IPS-18c (cell line): ENCODE measurements around the gene XBP1.
"Not testable (repeated sequence)": the region's sequence is repeated elsewhere in the genome, so short reads cannot be mapped to it uniquely, and the experiment has no call there.

ENCODE experiments used
- H3K4me3 ChIP-seq: 2 replicates; pipeline ENCODE4 v1.7.0; 2013; ENCODE audit warnings: low read depth, mild to moderate bottlenecking, low read length, moderate library complexity; ENCODE audit not compliant: insufficient read depth
- H3K9me3 ChIP-seq: one replicate; pipeline ENCODE4 v1.6.1; 2013; ENCODE audit warnings: mild to moderate bottlenecking, low read length, moderate library complexity; ENCODE audit not compliant: control insufficient read depth, insufficient read depth

The XBP1 gene

DNA sequence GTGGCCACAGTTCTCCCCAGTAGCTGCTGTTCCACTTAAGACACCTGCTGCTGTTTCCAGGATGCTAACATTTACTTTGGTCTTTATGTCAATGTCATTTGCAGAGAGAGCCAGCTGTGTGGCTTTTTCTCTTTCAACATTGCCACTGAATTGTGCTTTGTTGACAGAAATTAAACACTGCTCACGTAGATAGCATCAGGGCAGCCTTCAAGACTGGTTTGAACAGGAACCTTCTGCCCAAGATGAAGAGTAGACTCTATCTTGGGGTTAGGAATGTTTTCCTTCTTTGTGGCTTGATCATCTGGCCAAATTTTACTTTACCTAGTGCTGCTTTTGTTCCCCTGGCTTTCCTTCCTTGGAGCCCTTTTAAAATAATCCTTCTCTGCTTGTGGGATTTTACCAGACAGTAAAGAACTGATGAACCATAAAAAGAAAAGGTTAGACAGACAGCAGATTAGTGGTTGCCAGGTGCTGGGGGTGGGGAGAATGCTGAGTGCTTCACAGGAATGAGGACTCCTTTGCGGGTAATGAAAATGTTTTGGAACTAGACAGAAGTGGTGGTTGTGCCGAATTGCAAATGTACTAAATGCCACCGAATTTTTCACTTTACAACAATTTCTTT, 22.7 kb upstream of the XBP1 start:
- no peak overlapping the region for H3K4me3 ChIP-seq

DNA sequence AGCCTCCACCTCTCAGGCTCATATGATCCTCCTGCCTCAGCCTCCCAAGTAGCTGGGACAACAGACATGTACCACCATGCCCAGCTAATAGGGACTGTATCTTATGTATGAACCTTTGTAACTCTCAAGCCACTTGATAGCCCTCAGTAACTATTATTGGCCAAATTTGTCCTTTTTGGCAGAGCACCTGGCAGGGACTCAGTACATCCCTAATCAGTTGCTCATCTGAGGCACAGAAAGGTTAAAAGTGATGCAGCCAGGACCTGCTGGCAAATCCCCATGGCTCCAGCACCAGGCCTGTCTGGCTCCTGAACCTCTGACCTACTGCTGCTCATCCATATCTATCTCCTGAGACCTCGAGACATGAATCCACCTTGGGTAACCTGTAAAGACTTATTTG, 21.1 kb upstream of the XBP1 start:
- H3K9me3 ChIP-seq, result no peaks in the 10 kb centered on the region

More for the DNA sequence above, 22.7 kb upstream of the XBP1 start:
- H3K9me3 ChIP-seq, result no peaks in the 10 kb centered on the region

GRCh38 chr22:28820885-28821284, 20.5 kb upstream of the XBP1 start:
- no peaks in the 10 kb centered on the region for H3K9me3 ChIP-seq
- no peak overlapping the region for H3K4me3 ChIP-seq

More for the DNA sequence above, 21.1 kb upstream of the XBP1 start:
- no peak overlapping the region for H3K4me3 ChIP-seq

- Histone ChIP-seq H3K9me3 (no peaks in the 10 kb centered on the region), H3K4me3 (no peak overlapping the region)
Measured at GRCh38 chr22:28819253-28820096, 19.1 kb upstream of the XBP1 start.

GRCh38 chr22:28817919-28818859, 17.8 kb upstream of the XBP1 start:
- Histone ChIP-seq H3K4me3 (no peak overlapping the region), H3K9me3 (no peaks in the 10 kb centered on the region)

DNA sequence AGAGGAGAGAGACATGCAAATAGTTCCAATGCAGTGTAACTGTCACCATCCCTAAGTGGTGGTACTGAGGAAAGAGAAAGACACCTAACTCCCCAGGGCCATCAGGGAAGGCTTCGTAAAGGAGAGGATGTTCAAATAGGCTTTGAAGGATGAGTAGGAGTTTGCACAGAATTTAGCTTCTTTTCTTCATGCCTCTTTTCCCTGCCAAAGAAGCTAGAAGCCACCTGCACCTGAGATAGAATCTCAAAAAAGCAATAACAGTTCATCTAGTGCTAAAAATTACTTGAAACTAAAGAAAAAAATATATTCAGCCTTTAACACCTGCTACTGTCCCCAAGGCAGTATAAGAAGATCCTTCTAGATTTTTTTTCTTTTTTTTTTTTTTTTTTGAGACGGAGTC, 16.7 kb upstream of the XBP1 start:
- H3K9me3 ChIP-seq, result no peaks in the 10 kb centered on the region
- no peak overlapping the region for H3K4me3 ChIP-seq

- Histone ChIP-seq H3K9me3 (no peaks in the 10 kb centered on the region), H3K4me3 (no peak overlapping the region)
Measured at GRCh38 chr22:28815729-28816128, 15.4 kb upstream of the XBP1 start.

GRCh38 chr22:28815111-28815510, 14.7 kb upstream of the XBP1 start:
- no peaks in the 10 kb centered on the region for H3K9me3 ChIP-seq
- no peak overlapping the region for H3K4me3 ChIP-seq

DNA sequence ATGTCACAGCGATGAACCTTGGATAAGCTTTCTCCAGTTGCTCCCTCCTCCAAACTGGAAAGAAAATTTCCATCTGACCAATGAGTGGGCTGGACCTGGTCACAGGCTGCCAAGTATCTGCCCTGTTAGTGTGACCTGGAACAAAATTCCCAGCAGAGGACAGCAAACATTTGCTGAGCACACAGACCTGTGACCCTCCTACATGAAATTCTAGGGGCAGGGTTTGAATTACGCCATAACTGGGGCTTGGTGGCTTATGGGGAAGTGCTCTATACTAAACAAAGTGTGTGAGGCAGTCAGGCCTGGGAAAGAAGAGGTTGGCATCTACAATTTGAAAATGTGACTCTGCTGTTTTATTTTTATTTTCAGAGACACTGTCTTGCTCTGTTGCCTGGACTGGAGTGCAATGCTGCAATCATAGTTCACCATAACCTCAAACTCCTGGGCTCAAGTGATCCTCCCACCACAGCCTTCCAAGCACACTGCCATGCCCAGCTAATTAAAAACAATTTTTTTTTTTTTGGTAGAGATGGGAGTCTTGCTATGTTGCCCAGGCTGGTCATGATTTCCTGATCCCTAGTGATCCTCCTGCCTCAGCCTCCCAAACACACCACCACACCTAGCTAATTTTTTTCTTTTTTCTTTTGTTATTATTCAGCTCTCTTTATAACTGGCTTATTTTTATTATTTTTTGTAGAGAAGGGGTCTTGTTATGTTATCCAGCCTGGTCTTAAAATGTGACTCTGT, 13.6 kb upstream of the XBP1 start:
- H3K4me3 ChIP-seq, result no peak overlapping the region
- H3K9me3 ChIP-seq, result no peaks in the 10 kb centered on the region

GRCh38 chr22:28812516-28812915, 12.1 kb upstream of the XBP1 start:
- no peaks in the 10 kb centered on the region for H3K9me3 ChIP-seq
- no peak overlapping the region for H3K4me3 ChIP-seq

DNA sequence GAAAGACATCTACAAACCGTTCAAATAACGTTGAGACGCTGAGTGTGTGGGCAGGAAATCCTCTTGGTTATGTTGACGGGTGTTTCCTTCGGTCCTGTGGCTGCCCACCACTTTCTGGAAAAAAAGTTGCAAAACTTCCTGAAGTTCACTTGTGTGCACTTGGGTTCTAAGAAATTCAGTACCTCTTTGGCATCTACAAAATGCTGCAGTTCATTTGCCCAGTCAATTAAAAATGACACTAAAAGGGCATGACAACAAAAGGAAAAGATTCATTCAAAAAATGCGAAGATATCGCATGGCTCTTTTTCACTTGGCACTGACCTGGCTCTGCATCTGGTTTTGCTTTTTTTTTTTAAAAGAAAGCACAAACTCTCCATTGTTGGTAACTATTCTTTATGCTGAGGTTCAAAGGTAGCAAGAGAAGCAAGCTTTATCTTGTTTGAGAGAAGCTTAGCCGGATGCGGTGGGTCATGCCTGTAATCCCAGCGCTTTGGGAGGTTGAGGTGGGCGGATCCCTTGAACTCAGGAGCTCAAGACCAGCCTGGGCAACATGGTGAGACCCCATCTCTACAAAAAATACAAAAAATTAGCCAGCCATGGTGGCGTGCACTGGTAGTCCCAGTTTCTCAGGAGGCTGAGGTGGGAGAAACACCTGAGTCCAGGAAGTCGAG, 10.6 kb upstream of the XBP1 start:
- no peak overlapping the region for H3K4me3 ChIP-seq

GRCh38 chr22:28808716-28809355, 8.5 kb upstream of the XBP1 start:
- no peaks in the 10 kb centered on the region for H3K9me3 ChIP-seq
- no peak overlapping the region for H3K4me3 ChIP-seq

More for the DNA sequence above, 10.6 kb upstream of the XBP1 start:
- H3K9me3 ChIP-seq, result no peaks in the 10 kb centered on the region

- not testable (repeated sequence) for H3K9me3 ChIP-seq, H3K4me3 ChIP-seq
Measured at GRCh38 chr22:28805426-28805825, 5.1 kb upstream of the XBP1 start.

DNA sequence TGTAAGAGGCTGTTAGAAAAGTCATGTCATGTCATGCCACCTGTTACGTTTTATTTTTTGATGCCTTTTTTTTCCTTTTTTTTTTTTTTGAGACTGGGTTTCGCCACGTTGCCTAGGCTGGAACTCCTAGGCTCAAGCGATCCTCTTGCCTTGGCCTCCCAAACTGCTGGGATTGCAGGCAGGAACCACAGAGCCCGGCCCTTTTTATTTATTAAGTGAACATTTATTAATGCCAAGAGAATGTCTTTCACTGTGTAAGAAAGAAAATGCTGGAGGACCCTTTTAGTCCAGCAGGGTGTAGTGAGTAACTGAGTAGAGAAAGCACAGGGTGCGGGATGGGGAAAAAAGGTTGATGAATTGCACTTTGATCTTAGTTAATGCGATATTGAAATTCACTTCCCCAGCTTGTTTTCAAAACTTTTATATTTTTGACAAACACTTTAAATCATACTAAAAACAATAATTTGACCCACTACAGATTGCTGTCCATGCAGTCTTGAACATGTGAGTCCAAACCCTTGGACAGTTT, 2.3 kb upstream of the XBP1 start:
- Histone ChIP-seq H3K9me3 (no peaks in the 10 kb centered on the region), H3K4me3 (no peak overlapping the region)

DNA sequence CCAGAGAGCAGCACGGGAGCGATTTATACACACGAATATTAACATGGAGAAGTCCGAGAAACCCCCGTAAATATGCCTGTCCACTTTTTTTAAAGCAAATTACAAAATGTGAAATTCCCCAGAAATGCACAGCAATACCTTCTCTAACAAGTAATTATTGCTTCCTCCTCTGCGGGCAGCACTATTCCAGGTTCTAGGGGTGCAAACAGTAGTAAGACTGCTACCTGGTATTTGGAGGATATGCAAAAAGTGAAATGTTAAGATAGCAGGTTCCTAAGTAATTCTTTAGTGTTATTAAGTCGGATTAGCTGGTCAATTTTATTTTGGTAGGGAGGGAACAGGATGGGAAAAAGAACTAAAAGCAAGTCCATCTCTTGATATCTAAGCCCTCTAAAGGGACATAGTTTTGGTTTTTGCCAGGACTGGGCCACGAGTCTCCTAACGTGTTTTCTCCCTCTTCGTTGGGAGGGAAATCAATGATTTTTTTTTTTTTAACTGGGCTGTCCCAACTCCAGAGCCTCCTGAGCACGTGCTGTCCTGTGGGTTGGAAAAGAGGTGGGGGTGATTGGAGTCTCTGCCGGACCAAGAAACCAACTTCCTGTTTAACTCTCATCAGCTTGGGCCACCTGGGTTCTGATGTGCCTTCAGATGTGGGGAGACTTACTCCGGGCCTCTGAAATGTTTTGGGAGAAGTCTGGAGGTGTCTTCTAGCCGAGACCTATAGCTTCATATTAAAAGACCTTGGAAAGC, 1.7 kb upstream of the XBP1 start:
- no peak overlapping the region for H3K4me3 ChIP-seq

More for the DNA sequence above, 1.7 kb upstream of the XBP1 start:
- no peaks in the 10 kb centered on the region for H3K9me3 ChIP-seq
